CD4-positive, alpha-beta T cell treated with Interleukin-17A for 4 hours (primary cell): ENCODE results near the gene ASB7.
A peak's percentile ranks its signal among the peaks of the same experiment; 100 is the strongest.

ENCODE experiments used
- DNase-seq: peaks from one replicate; pipeline ENCODE4 v3.0.0-alpha.2; 2020; ENCODE audit warnings: mixed read lengths

ASB7 gene

GRCh38 chr15:100598655-100599054 lies 3.7 kb upstream of the ASB7 start:
- DNase-seq: no peak

- peak; percentile 26 for DNase-seq
These were observed 1.2 kb upstream of the ASB7 start for GRCh38 chr15:100601163-100601562.

GRCh38 chr15:100601617-100602063 lies 749 bp upstream of the ASB7 start:
- no peak for DNase-seq

GRCh38 chr15:100602823-100603393 lies 519 bp downstream of the ASB7 start:
- DNase-seq: peak; percentile 31

DNA sequence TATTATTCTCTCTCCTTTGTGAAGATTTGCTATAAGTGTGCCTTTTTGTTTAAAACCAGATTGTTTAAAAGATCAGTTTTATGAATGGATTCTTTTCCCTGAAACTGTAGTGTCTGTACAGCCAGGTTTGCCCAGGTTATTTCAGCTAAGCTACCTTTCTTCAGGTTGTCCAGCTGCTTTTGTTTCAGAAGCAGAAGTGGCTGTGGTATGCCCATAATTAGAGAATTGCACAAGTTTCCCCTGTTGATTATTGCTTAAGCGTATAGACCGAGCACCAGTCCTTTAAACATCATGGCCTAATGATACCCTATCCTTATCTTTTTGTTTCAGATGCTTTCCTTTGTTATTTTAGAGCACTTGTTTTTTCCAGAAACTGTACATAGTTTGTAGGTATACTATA lies 10.2 kb downstream of the ASB7 start:
- no peak for DNase-seq

DNA sequence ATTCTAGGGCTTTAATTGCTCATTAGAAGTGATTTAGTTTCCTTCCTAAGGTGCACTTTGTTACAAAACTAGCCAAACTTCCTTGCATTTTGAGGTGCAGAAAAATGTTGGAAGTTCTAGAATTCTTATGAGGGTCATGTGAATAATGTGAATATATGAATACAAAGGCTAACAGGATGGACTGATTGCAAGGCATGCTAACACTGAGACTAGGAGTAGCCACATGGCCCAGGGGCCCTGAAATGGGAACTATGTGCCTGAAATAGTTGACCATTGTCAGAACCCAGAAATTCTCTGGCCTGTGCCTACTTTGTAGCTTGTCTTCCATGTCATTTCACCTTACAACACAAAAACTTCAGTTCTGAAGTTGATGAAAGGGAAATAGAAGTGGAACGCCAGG lies 10.8 kb downstream of the ASB7 start:
- no peak for DNase-seq

- DNase-seq: no peak
These were observed 11.9 kb downstream of the ASB7 start for GRCh38 chr15:100614336-100614735.

GRCh38 chr15:100614918-100615317 lies 12.5 kb downstream of the ASB7 start:
- no peak for DNase-seq

GRCh38 chr15:100615801-100616200 lies 13.4 kb downstream of the ASB7 start:
- DNase-seq: no peak

- no peak for DNase-seq
These were observed 14.3 kb downstream of the ASB7 start for GRCh38 chr15:100616700-100617099.

DNA sequence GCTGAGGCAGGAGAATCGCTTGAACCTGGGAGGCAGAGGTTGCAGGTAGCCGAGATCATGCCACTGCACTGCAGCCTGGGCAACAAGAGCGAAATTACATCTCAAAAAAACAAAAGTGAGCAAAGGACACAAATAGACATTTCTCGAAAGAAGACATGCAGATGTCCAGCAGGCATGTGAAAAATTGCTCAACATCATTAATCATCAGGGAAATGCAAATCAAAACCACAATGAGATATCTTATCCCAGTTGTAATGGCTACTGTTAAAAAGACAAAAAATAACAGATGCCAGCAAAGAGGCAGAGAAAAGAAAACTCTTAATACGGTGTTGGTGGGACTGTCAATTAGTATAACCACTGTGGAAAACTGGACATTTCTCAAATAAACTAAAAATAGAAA lies 20.9 kb downstream of the ASB7 start:
- DNase-seq: no peak

- DNase-seq: peak; percentile 73
These were observed 25.5 kb downstream of the ASB7 start for GRCh38 chr15:100627789-100628395.

DNA sequence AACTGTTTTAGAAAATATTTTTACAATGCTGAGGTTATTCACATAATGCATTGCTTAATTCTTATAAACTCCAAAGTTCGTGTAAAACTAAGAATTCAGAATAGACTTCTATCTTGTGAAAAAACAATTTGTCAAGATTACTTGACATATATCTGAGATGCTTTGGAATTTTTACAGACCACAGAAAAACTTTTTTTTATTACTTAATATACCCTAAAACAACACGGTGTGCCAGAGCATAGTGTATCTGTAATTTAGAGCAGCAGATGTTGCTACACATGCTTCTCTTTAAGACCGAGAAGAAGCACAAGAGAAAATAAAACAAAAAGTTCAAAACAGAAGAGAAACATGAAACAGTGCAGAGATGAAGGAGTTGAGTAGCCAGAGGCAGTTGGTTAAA lies 26.4 kb downstream of the ASB7 start:
- no peak for DNase-seq

DNA sequence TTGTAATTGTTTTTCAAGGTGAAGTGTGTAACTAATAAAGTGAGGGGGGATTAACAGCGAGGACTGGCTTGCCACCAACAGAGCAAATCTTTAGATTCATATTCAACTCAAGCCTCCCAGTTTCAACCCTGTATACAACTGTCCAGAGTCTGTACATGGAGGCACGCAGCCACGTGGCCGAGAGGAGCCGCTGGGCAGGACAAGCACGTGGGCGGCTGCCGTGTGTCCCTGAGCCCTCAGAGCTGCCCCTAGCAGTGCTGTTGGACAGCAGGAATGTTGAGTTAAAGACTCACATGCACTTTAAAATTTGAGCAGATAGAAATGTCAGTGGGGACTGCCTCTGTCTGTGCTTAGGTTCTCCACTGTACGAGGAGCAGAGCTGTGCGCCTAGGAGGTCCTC lies 29.4 kb downstream of the ASB7 start:
- no peak for DNase-seq

- DNase-seq: no peak
These were observed 31.3 kb downstream of the ASB7 start for GRCh38 chr15:100633763-100634075.

GRCh38 chr15:100635406-100636071 lies 33.1 kb downstream of the ASB7 start:
- no peak for DNase-seq

GRCh38 chr15:100638177-100638730 lies 35.9 kb downstream of the ASB7 start:
- no peak for DNase-seq

DNA sequence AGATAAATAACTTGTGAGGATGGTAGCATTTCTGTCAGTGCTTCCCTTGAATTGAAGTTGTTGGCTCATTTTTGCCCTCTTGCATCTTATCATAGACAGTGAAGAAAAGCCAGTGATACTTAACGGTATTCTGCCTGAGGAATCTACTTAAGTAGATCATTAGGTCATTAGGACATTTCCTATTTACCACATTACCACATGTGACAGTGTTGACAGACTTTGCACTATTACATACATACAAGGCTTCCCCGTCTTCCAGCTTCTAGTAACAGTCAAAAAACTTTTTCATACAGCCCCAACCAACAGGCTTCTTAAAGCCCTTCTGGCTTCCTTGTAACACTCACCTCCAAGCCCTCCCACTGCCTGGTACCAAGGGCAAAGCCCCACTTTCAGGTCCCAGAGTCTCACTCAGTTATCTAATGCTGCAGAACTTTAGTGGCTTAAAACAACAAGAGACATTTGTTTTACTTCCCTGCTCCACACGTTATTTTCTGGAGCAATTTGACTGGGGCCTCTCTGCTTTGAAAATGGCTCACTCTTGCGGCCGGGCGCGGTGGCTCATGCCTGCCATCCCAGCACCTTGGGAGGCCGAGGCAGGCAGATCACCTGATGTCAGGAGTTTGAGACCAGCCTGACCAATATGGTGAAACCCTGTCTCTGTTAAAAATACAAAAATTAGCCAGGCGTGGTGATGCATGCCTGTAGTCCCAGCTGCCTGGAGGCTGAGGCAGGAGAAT lies 40.0 kb downstream of the ASB7 start:
- DNase-seq: no peak

- DNase-seq: no peak
These were observed 40.6 kb downstream of the ASB7 start for GRCh38 chr15:100642950-100643338.

DNA sequence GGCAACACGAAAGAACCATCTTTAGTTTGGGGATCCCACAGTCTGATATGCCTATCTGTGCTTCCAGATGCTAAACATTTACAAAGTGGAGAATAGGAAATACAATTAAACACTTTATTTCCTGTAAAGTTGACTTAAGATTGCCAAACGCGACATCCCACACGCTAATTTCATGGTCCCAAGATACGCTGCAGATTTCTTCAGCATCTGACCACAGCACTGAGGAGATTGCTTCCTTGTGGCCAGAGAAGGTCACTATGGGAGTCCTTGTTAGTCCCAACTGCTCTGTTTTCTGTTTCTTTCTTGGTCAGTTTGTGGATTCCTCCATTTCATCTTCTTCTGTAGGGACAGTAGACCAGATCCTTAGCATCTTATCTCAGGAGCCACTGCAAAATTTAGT lies 43.3 kb downstream of the ASB7 start:
- DNase-seq: no peak

DNA sequence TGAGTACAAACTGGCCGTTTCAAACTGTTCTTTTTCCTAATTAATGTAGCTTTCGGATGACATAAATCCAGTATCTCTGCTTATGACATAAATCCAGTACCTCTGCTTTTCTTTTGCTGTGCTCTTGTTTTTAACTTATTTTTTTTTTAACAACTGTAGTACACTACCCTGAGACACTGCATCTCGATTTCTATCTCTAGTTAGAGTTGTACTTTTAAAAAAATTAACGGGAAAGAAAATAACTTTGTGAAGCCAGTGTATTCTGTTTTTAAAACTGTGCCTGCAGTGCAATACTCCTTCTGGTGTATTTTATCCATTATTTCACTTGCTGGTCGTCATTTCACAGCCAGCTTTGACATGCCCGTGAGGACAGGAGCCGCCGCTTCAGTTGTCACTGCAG lies 46.6 kb downstream of the ASB7 start:
- no peak for DNase-seq

DNA sequence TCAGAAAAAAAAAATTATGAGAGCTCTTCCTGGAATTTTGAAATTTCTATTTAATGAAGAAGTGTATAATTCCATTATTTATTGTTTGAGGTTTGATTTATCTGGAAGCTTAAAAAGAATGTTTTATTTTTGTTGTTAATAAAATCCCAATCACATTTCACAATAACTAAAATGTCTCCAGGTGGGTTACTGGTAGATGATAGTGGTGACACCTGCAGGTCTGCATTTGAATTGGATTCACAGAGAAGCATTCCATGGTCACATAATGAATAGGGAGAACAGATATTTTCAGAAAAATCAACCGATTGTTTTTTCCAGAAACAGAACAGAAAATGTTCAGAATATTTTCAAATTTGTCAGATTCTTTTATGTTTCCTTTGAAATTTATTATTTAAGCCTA lies 48.3 kb downstream of the ASB7 start:
- no peak for DNase-seq

- no peak for DNase-seq
These were observed 48.9 kb downstream of the ASB7 start for GRCh38 chr15:100651253-100651652.

GRCh38 chr15:100652116-100652515 lies 49.7 kb downstream of the ASB7 start:
- no peak for DNase-seq
